H9 (cell line): ENCODE results near the gene TYW3. TPM values are rescaled to one million over a fixed set of nuclear protein-coding genes. Genes with fewer than 3 reads are reported as not detected.

Source experiments
- DNase-seq: peaks from one replicate; pipeline ENCODE4 v3.0.0-alpha.2; 2017
- H2AFZ ChIP-seq: one replicate; pipeline ENCODE4 v1.6.1; 2013; ENCODE audit warnings: mild to moderate bottlenecking, low read length, control low read depth, moderate library complexity
- H2AK5ac ChIP-seq: 2 replicates; pipeline ENCODE4 v1.6.1; 2013; ENCODE audit warnings: low read length, control low read depth, mixed read lengths; ENCODE audit not compliant: insufficient read length
- H2BK120ac ChIP-seq: one replicate; pipeline ENCODE4 v1.6.1; 2013; ENCODE audit warnings: low read depth, mild to moderate bottlenecking, low read length, control low read depth, inconsistent platforms; ENCODE audit not compliant: poor library complexity, severe bottlenecking
- H2BK12ac ChIP-seq: 2 replicates; pipeline ENCODE4 v1.6.1; 2013; ENCODE audit warnings: low read length, control low read depth, mixed read lengths, low read depth; ENCODE audit not compliant: insufficient read length
- H2BK15ac ChIP-seq: 2 replicates; pipeline ENCODE4 v1.6.1; 2013; ENCODE audit warnings: low read depth, low read length, control low read depth
- H2BK20ac ChIP-seq: one replicate; pipeline ENCODE4 v1.6.1; 2013; ENCODE audit warnings: low read depth, mild to moderate bottlenecking, low read length, control low read depth, inconsistent platforms; ENCODE audit not compliant: poor library complexity, severe bottlenecking
- H2BK5ac ChIP-seq: 2 replicates; pipeline ENCODE4 v1.6.1; 2013; ENCODE audit warnings: low read length, control low read depth, mixed read lengths; ENCODE audit not compliant: insufficient read length
- H3K14ac ChIP-seq: 2 replicates; pipeline ENCODE4 v1.6.1; 2013; ENCODE audit warnings: low read length, control low read depth; ENCODE audit not compliant: insufficient read depth
- H3K18ac ChIP-seq: 2 replicates; pipeline ENCODE4 v1.6.1; 2013; ENCODE audit warnings: low read depth, mild to moderate bottlenecking, mixed read lengths, low read length, control low read depth; ENCODE audit not compliant: insufficient read length
- H3K23ac ChIP-seq: 2 replicates; pipeline ENCODE4 v1.6.1; 2013; ENCODE audit warnings: low read length, control low read depth, mixed read lengths, low read depth; ENCODE audit not compliant: insufficient read length
- H3K23me2 ChIP-seq: 2 replicates; pipeline ENCODE4 v1.6.1; 2013; ENCODE audit warnings: low read depth, mild to moderate bottlenecking, mixed read lengths, low read length, control low read depth; ENCODE audit not compliant: insufficient read length, poor library complexity, severe bottlenecking
- H3K27ac ChIP-seq: 2 replicates; pipeline ENCODE4 v1.5.1; 2013; ENCODE audit warnings: low read length, control low read depth, mixed read lengths, low read depth; ENCODE audit not compliant: insufficient read length
- H3K27me3 ChIP-seq: 2 replicates; pipeline ENCODE4 v1.6.1; 2013; ENCODE audit warnings: low read length, control low read depth, inconsistent platforms; ENCODE audit not compliant: insufficient read depth
- H3K4ac ChIP-seq: 2 replicates; pipeline ENCODE4 v1.6.1; 2013; ENCODE audit warnings: low read depth, mild to moderate bottlenecking, control low read depth, inconsistent platforms, low read length, moderate library complexity
- H3K4me1 ChIP-seq: 2 replicates; pipeline ENCODE4 v1.6.1; 2013; ENCODE audit warnings: low read length, control low read depth, inconsistent platforms; ENCODE audit not compliant: insufficient read depth
- H3K4me2 ChIP-seq: 2 replicates; pipeline ENCODE4 v1.6.1; 2013; ENCODE audit warnings: low read length, control low read depth, mixed read lengths; ENCODE audit not compliant: insufficient read length, insufficient read depth
- H3K56ac ChIP-seq: 2 replicates; pipeline ENCODE4 v1.6.1; 2013; ENCODE audit warnings: low read depth, mild to moderate bottlenecking, mixed read lengths, low read length, control low read depth; ENCODE audit not compliant: insufficient read length
- H3K79me1 ChIP-seq: 2 replicates; pipeline ENCODE4 v1.6.1; 2013; ENCODE audit warnings: low read depth, mild to moderate bottlenecking, moderate library complexity, low read length, control low read depth, inconsistent platforms; ENCODE audit not compliant: insufficient read depth, poor library complexity, severe bottlenecking
- H3K79me2 ChIP-seq: 2 replicates; pipeline ENCODE4 v1.6.1; 2013; ENCODE audit warnings: low read length, control low read depth, inconsistent platforms; ENCODE audit not compliant: insufficient read depth
- H3K9ac ChIP-seq: 2 replicates; pipeline ENCODE4 v1.6.1; 2013; ENCODE audit warnings: low read length, control low read depth, mixed read lengths; ENCODE audit not compliant: insufficient read length; ENCODE audit errors: extremely low read depth
- H3K9me3 ChIP-seq: one replicate; pipeline ENCODE4 v1.6.1; 2013; ENCODE audit warnings: low read depth, low read length, inconsistent platforms; ENCODE audit not compliant: control insufficient read depth
- H3T11ph ChIP-seq: one replicate; pipeline ENCODE4 v1.6.1; 2013; ENCODE audit warnings: mild to moderate bottlenecking, low read length, control low read depth, inconsistent platforms
- H4K20me1 ChIP-seq: one replicate; pipeline ENCODE4 v1.6.1; 2013; ENCODE audit not compliant: control insufficient read depth, insufficient read length, insufficient read depth
- H4K5ac ChIP-seq: 2 replicates; pipeline ENCODE4 v1.6.1; 2013; ENCODE audit warnings: low read depth, mild to moderate bottlenecking, mixed read lengths, low read length, control low read depth; ENCODE audit not compliant: insufficient read length
- H4K8ac ChIP-seq: replicated peaks from 2 replicates; pipeline ENCODE4 v1.6.1; 2013; ENCODE audit warnings: low read length, control low read depth, mixed read lengths, low read depth; ENCODE audit not compliant: insufficient read length
- H4K91ac ChIP-seq: 2 replicates; pipeline ENCODE4 v1.6.1; 2013; ENCODE audit warnings: low read depth, mild to moderate bottlenecking, moderate library complexity, mixed read lengths, low read length, control low read depth; ENCODE audit not compliant: insufficient read length
- H3K27ac Mint-ChIP-seq, 3 experiments: 2 replicates in 2 of 3; 3 replicates in 1 of 3; pipeline ENCODE4 v1.8.0; 2020 to 2021; ENCODE audit warnings: mixed read lengths in 3 of 3, mild to moderate bottlenecking in 1 of 3, moderate library complexity in 1 of 3
- H3K27me3 Mint-ChIP-seq: 2 replicates; pipeline ENCODE4 v1.8.0; 2021; ENCODE audit warnings: low read depth, mild to moderate bottlenecking, moderate library complexity, mixed read lengths
- H3K36me3 Mint-ChIP-seq, 3 experiments: 2 replicates in 2 of 3; 3 replicates in 1 of 3; pipeline ENCODE4 v1.8.0; 2020 to 2021; ENCODE audit warnings: low read depth in 3 of 3, mixed read lengths in 3 of 3; ENCODE audit not compliant: insufficient read depth in 1 of 3
- H3K4me1 Mint-ChIP-seq, 2 experiments: 2 replicates each; pipeline ENCODE4 v1.8.0; 2020; ENCODE audit warnings: mixed read lengths in 2 of 2
- H3K4me3 Mint-ChIP-seq, 2 experiments: 2 replicates in 1 of 2; 3 replicates in 1 of 2; pipeline ENCODE4 v1.8.0; 2020 to 2021; ENCODE audit warnings: mild to moderate bottlenecking in 2 of 2, mixed read lengths in 2 of 2, moderate library complexity in 1 of 2
- H3K9me3 Mint-ChIP-seq, 2 experiments: 2 replicates in 1 of 2; 3 replicates in 1 of 2; pipeline ENCODE4 v1.8.0; 2020; ENCODE audit warnings: mild to moderate bottlenecking in 2 of 2, mixed read lengths in 2 of 2, moderate library complexity in 1 of 2
- WGBS: extraction: QIAGEN DNeasy Blood & Tissue Kit; methylation state at CpG from one replicate; pipeline ENCODE4 v1.1.7; 2013; ENCODE audit warnings: missing lambda C conversion rate, low lambda C conversion rate, mixed read lengths; ENCODE audit not compliant: insufficient read length; ENCODE audit errors: extremely low coverage; 5-methylcytosine and 5-hydroxymethylcytosine counted together
- total RNA-seq: library from RNA; stranded (reverse); gene quantifications from 2 replicates; pipeline ENCODE4 v1.2.1, GENCODE V29; 2021
- TF ChIP-seq, protein P1 (sequence below): fragments of 200-600 bp; sonication (generic); conservative IDR thresholded peaks from 3 replicates; pipeline ENCODE4 v1.8.0; 2021; ENCODE audit warnings: antibody characterized with exemption, mild to moderate bottlenecking

TYW3 gene
- total RNA-seq, 1 experiment from 2014 or later, result 10.9 TPM

DNA sequence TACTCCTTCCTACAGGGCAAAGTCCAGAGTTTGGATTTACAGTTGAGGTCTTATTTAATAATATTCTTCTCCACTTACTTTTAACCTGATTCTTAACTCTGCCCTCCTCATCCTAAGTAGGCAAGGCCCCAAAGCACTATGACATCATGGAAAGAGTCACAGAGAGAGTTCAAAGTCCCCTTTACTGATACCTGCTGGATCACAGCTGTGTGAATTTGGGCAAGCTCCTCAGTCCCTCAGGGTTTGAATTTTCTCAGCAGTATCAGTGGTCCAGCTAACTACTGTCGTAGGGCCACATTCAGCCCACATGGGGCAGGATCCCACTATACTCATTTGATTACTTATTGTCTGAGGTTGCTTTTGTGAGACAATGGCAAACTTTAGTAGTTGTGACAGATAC, 16.0 kb downstream of the TYW3 start:
- Histone ChIP-seq H3K23me2 (no peaks in the 10 kb centered on the region), H3K4me1 (peaks cover 2% of the 10 kb centered on the region; the same call in 1 of the 2 replicates), H4K91ac (no peak overlapping the region), H3K27me3 (no peaks in the 10 kb centered on the region), H2BK20ac (no peak overlapping the region), H2AFZ (no peak overlapping the region), H3K9me3 (no peaks in the 10 kb centered on the region), H2BK15ac (no peak overlapping the region), H2BK5ac (no peak overlapping the region), H3K79me1 (no peaks in the 10 kb centered on the region), H3T11ph (no peak overlapping the region), H2AK5ac (no peak overlapping the region), H4K5ac (no peak overlapping the region), H3K79me2 (no peaks in the 10 kb centered on the region), H2BK120ac (no peak overlapping the region), H2BK12ac (no peak overlapping the region), H4K8ac (no peak overlapping the region), H3K18ac (no peak overlapping the region), H3K4ac (no peak overlapping the region), H3K14ac (no peak overlapping the region), H3K4me2 (no peak overlapping the region), H3K9ac (no peak overlapping the region), H3K23ac (no peak overlapping the region), H4K20me1 (no peaks in the 10 kb centered on the region), H3K56ac (no peak overlapping the region), H3K27ac (no peak overlapping the region)
- TF ChIP-seq, protein P1, sequence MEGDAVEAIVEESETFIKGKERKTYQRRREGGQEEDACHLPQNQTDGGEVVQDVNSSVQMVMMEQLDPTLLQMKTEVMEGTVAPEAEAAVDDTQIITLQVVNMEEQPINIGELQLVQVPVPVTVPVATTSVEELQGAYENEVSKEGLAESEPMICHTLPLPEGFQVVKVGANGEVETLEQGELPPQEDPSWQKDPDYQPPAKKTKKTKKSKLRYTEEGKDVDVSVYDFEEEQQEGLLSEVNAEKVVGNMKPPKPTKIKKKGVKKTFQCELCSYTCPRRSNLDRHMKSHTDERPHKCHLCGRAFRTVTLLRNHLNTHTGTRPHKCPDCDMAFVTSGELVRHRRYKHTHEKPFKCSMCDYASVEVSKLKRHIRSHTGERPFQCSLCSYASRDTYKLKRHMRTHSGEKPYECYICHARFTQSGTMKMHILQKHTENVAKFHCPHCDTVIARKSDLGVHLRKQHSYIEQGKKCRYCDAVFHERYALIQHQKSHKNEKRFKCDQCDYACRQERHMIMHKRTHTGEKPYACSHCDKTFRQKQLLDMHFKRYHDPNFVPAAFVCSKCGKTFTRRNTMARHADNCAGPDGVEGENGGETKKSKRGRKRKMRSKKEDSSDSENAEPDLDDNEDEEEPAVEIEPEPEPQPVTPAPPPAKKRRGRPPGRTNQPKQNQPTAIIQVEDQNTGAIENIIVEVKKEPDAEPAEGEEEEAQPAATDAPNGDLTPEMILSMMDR, result no peak
- Mint-ChIP-seq H3K27ac (no peak overlapping the region), H3K4me3 (no peak overlapping the region), H3K36me3 (peaks cover 31 to 69% (median 42%) of the 10 kb centered on the region in 3 experiments), H3K27me3 (no peaks in the 10 kb centered on the region), H3K9me3 (peaks cover 12 to 21% of the 10 kb centered on the region in 2 experiments), H3K4me1 (peaks cover 10 to 15% of the 10 kb centered on the region in 2 experiments)
- no peak for DNase-seq
- WGBS, result no CpG with 5 or more reads among the region's 1 CpG
